ENCODE measurements around the gene C16orf74. TPM values are rescaled to one million over a fixed set of nuclear protein-coding genes. Genes with fewer than 3 reads are reported as not detected.

C16orf74 gene
- total RNA-seq, 4 donors from 2014 or later: 11.0 to 13.0 (median 11.4) TPM

GRCh38 chr16:85731179-85731578 is 19.7 kb downstream of the C16orf74 start:
- WGBS: 79% methylated on average over 5 of the region's 5 CpGs
- no peak overlapping the region for H3K4me3 ChIP-seq
- no peaks in the 10 kb centered on the region for H3K36me3 ChIP-seq
- H3K27ac ChIP-seq: no peak overlapping the region
- peaks cover 5% of the 10 kb centered on the region for H3K27me3 ChIP-seq
- DNase-seq (ENCODE audit: low spot score in 2 of 2): no peak
- H3K9me3 ChIP-seq: no peaks in the 10 kb centered on the region
- TF ChIP-seq POLR2AphosphoS5 (IDR thresholded peaks at IDR 0.05): no peak
- TF ChIP-seq EP300 (IDR thresholded peaks at IDR 0.05): no peak
- no peak for TF ChIP-seq CTCF (IDR thresholded peaks at IDR 0.05)
- TF ChIP-seq POLR2A (IDR thresholded peaks at IDR 0.05): no peak
- H3K4me1 ChIP-seq: no peaks in the 10 kb centered on the region

- Histone ChIP-seq H3K27ac (no peak overlapping the region), H3K36me3 (no peaks in the 10 kb centered on the region), H3K4me3 (no peak overlapping the region), H3K27me3 (peaks cover 5% of the 10 kb centered on the region), H3K9me3 (no peaks in the 10 kb centered on the region), H3K4me1 (no peaks in the 10 kb centered on the region)
- TF ChIP-seq POLR2A (IDR thresholded peaks at IDR 0.05) (no peak), POLR2AphosphoS5 (IDR thresholded peaks at IDR 0.05) (no peak), EP300 (IDR thresholded peaks at IDR 0.05) (no peak), CTCF (IDR thresholded peaks at IDR 0.05) (no peak)
- WGBS: 87% methylated on average over 5 of the region's 5 CpGs
- DNase-seq (ENCODE audit: low spot score in 2 of 2): no peak
Observed at GRCh38 chr16:85730186-85730465, 20.8 kb downstream of the C16orf74 start.

- H3K27ac ChIP-seq: no peak overlapping the region
- no peak for DNase-seq (ENCODE audit: low spot score in 2 of 2)
- no peak overlapping the region for H3K4me3 ChIP-seq
- H3K36me3 ChIP-seq: no peaks in the 10 kb centered on the region
- H3K27me3 ChIP-seq: peaks cover 5% of the 10 kb centered on the region
- WGBS: 78% methylated on average over 15 of the region's 16 CpGs
- no peaks in the 10 kb centered on the region for H3K4me1 ChIP-seq
- no peak for TF ChIP-seq POLR2AphosphoS5 (IDR thresholded peaks at IDR 0.05)
- TF ChIP-seq CTCF (IDR thresholded peaks at IDR 0.05): no peak
- TF ChIP-seq POLR2A (IDR thresholded peaks at IDR 0.05): no peak
- no peak for TF ChIP-seq EP300 (IDR thresholded peaks at IDR 0.05)
- no peaks in the 10 kb centered on the region for H3K9me3 ChIP-seq
Observed at GRCh38 chr16:85729452-85730185, 21.3 kb downstream of the C16orf74 start.

- no peaks in the 10 kb centered on the region for H3K9me3 ChIP-seq
- H3K36me3 ChIP-seq: no peaks in the 10 kb centered on the region
- no peak for DNase-seq (ENCODE audit: low spot score in 2 of 2)
- H3K4me1 ChIP-seq: no peaks in the 10 kb centered on the region
- TF ChIP-seq POLR2AphosphoS5 (IDR thresholded peaks at IDR 0.05) (no peak), EP300 (IDR thresholded peaks at IDR 0.05) (no peak), CTCF (IDR thresholded peaks at IDR 0.05) (no peak), POLR2A (IDR thresholded peaks at IDR 0.05) (no peak)
- H3K27me3 ChIP-seq: peaks cover 5% of the 10 kb centered on the region
- H3K4me3 ChIP-seq: no peak overlapping the region
- WGBS: 78% methylated on average over 6 of the region's 7 CpGs
- H3K27ac ChIP-seq: no peak overlapping the region
Observed at GRCh38 chr16:85728879-85729278, 22.0 kb downstream of the C16orf74 start.

GRCh38 chr16:85724936-85725335 is 26.0 kb downstream of the C16orf74 start:
- H3K4me3 ChIP-seq: no peak overlapping the region
- no peaks in the 10 kb centered on the region for H3K36me3 ChIP-seq
- H3K27ac ChIP-seq: no peak overlapping the region
- WGBS: 95% methylated on average over 4 of the region's 12 CpGs
- no peaks in the 10 kb centered on the region for H3K9me3 ChIP-seq
- H3K4me1 ChIP-seq: no peaks in the 10 kb centered on the region
- TF ChIP-seq EP300 (IDR thresholded peaks at IDR 0.05): no peak
- TF ChIP-seq POLR2A (IDR thresholded peaks at IDR 0.05): no peak
- no peak for TF ChIP-seq CTCF (IDR thresholded peaks at IDR 0.05)
- peaks cover 5% of the 10 kb centered on the region for H3K27me3 ChIP-seq
- DNase-seq (ENCODE audit: low spot score in 2 of 2): no peak
